Measurements from ENCODE around the gene NRXN3. TPM values are rescaled to one million over a fixed set of nuclear protein-coding genes. Genes with fewer than 3 reads are reported as not detected.

The NRXN3 gene
- polyA plus RNA-seq, 1 donor from 2014 or later: 110 TPM

DNA sequence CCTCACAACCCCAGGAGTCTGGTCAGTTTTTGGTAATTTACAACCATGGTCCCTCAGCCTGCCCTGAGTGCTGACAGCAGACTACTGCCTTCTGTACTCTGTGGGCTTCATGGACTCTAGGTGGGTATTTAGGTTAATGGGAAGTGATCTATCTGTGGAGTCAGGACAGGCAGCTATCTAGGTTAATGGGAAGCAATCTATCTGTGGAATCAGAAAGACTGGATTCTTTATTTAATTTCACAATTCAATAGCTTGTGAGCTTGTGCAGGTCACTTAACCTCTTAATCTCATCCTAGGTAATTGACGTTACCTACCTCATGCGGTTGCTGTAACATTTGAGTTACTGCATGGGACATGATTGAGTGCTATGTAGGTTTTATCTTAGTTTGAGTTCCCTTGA is 777.5 kb downstream of the NRXN3 start:
- H3F3A ChIP-seq (ENCODE audit: insufficient read depth, low read length, poor library complexity, severe bottlenecking): no peaks in the 10 kb centered on the region
- H3K27me3 ChIP-seq (ENCODE audit: insufficient read depth, low read depth, low read length): no peaks in the 10 kb centered on the region
- H4K20me1 ChIP-seq (ENCODE audit: insufficient read depth): no peaks in the 10 kb centered on the region
- no peak overlapping the region for H3K9ac ChIP-seq (ENCODE audit: low read length)
- H3K36me3 ChIP-seq (ENCODE audit: insufficient read depth, low read length): peaks cover 7% of the 10 kb centered on the region
- no peak overlapping the region for H3K4me3 ChIP-seq (ENCODE audit: low read length)
- no peak overlapping the region for H3K4me2 ChIP-seq (ENCODE audit: low read length)
- TF ChIP-seq EP300 (conservative IDR thresholded peaks at IDR 0.05; ENCODE audit: poor library complexity, severe bottlenecking): no peak
- TF ChIP-seq, protein P1, sequence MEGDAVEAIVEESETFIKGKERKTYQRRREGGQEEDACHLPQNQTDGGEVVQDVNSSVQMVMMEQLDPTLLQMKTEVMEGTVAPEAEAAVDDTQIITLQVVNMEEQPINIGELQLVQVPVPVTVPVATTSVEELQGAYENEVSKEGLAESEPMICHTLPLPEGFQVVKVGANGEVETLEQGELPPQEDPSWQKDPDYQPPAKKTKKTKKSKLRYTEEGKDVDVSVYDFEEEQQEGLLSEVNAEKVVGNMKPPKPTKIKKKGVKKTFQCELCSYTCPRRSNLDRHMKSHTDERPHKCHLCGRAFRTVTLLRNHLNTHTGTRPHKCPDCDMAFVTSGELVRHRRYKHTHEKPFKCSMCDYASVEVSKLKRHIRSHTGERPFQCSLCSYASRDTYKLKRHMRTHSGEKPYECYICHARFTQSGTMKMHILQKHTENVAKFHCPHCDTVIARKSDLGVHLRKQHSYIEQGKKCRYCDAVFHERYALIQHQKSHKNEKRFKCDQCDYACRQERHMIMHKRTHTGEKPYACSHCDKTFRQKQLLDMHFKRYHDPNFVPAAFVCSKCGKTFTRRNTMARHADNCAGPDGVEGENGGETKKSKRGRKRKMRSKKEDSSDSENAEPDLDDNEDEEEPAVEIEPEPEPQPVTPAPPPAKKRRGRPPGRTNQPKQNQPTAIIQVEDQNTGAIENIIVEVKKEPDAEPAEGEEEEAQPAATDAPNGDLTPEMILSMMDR (IDR thresholded peaks at IDR 0.05; ENCODE audit: poor library complexity, severe bottlenecking): no peak
- TF ChIP-seq MXI1 (conservative IDR thresholded peaks at IDR 0.05; ENCODE audit: poor library complexity, severe bottlenecking): no peak
- TF ChIP-seq TAF1 (IDR thresholded peaks at IDR 0.05; ENCODE audit: low read depth): no peak
- no peak for TF ChIP-seq RAD21 (conservative IDR thresholded peaks at IDR 0.05)
- no peak for TF ChIP-seq EZH2 (IDR thresholded peaks at IDR 0.05; ENCODE audit: borderline replicate concordance, insufficient read depth, low read length, poor library complexity, severe bottlenecking)
- no peak for TF ChIP-seq SMC3 (conservative IDR thresholded peaks at IDR 0.05; ENCODE audit: poor library complexity)
- TF ChIP-seq, protein P2, sequence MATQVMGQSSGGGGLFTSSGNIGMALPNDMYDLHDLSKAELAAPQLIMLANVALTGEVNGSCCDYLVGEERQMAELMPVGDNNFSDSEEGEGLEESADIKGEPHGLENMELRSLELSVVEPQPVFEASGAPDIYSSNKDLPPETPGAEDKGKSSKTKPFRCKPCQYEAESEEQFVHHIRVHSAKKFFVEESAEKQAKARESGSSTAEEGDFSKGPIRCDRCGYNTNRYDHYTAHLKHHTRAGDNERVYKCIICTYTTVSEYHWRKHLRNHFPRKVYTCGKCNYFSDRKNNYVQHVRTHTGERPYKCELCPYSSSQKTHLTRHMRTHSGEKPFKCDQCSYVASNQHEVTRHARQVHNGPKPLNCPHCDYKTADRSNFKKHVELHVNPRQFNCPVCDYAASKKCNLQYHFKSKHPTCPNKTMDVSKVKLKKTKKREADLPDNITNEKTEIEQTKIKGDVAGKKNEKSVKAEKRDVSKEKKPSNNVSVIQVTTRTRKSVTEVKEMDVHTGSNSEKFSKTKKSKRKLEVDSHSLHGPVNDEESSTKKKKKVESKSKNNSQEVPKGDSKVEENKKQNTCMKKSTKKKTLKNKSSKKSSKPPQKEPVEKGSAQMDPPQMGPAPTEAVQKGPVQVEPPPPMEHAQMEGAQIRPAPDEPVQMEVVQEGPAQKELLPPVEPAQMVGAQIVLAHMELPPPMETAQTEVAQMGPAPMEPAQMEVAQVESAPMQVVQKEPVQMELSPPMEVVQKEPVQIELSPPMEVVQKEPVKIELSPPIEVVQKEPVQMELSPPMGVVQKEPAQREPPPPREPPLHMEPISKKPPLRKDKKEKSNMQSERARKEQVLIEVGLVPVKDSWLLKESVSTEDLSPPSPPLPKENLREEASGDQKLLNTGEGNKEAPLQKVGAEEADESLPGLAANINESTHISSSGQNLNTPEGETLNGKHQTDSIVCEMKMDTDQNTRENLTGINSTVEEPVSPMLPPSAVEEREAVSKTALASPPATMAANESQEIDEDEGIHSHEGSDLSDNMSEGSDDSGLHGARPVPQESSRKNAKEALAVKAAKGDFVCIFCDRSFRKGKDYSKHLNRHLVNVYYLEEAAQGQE (IDR thresholded peaks at IDR 0.05; ENCODE audit: borderline replicate concordance): no peak
- TF ChIP-seq POLR2AphosphoS5 (IDR thresholded peaks at IDR 0.05): no peak
- H3K9me2 ChIP-seq (ENCODE audit: insufficient read depth, low read length): no peaks in the 10 kb centered on the region
- H3K79me2 ChIP-seq (replicated peaks; ENCODE audit: insufficient read depth, low read length): no peaks in the 10 kb centered on the region
- no peaks in the 10 kb centered on the region for H3K9me3 ChIP-seq (ENCODE audit: low read length)
- H3K27ac ChIP-seq (ENCODE audit: low read length): no peak overlapping the region
- H2AFZ ChIP-seq (ENCODE audit: low read depth, low read length): no peak overlapping the region

DNA sequence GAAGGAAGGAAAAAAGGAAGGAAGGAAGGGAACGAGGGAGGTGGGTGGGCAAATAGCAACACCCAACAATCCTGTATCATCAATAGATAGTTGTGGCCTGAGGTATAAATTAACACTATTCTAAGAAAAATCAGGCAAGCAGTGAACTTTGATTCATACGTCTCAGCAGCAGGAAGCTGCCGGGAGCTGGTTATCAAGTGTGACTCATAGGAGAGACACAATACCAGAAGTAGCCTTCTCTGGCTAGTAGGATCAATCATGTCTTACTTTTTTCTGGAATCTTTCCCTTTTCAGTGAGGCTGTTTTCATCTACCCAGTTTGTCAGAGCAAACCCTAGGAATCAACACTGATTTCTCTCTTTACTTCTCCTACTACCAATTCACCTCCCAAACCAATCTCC is 780.5 kb downstream of the NRXN3 start:
- H3K9me2 ChIP-seq (ENCODE audit: insufficient read depth, low read length): no peaks in the 10 kb centered on the region
- H4K20me1 ChIP-seq (ENCODE audit: insufficient read depth): no peaks in the 10 kb centered on the region
- H3K27me3 ChIP-seq (ENCODE audit: insufficient read depth, low read depth, low read length): no peaks in the 10 kb centered on the region
- H3K4me2 ChIP-seq (ENCODE audit: low read length): no peak overlapping the region
- no peak overlapping the region for H2AFZ ChIP-seq (ENCODE audit: low read depth, low read length)
- H3K79me2 ChIP-seq (replicated peaks; ENCODE audit: insufficient read depth, low read length): no peaks in the 10 kb centered on the region
- no peaks in the 10 kb centered on the region for H3K9me3 ChIP-seq (ENCODE audit: low read length)
- H3K4me3 ChIP-seq (ENCODE audit: low read length): no peak overlapping the region
- H3F3A ChIP-seq (ENCODE audit: insufficient read depth, low read length, poor library complexity, severe bottlenecking): no peaks in the 10 kb centered on the region
- TF ChIP-seq TAF1 (IDR thresholded peaks at IDR 0.05; ENCODE audit: low read depth): no peak
- TF ChIP-seq MXI1 (conservative IDR thresholded peaks at IDR 0.05; ENCODE audit: poor library complexity, severe bottlenecking): no peak
- TF ChIP-seq, protein P2 (IDR thresholded peaks at IDR 0.05; ENCODE audit: borderline replicate concordance): no peak
- TF ChIP-seq SMC3 (conservative IDR thresholded peaks at IDR 0.05; ENCODE audit: poor library complexity): no peak
- no peak for TF ChIP-seq RAD21 (conservative IDR thresholded peaks at IDR 0.05)
- TF ChIP-seq, protein P1 (IDR thresholded peaks at IDR 0.05; ENCODE audit: poor library complexity, severe bottlenecking): no peak
- TF ChIP-seq POLR2AphosphoS5 (IDR thresholded peaks at IDR 0.05): no peak
- no peak for TF ChIP-seq EP300 (conservative IDR thresholded peaks at IDR 0.05; ENCODE audit: poor library complexity, severe bottlenecking)
- no peak for TF ChIP-seq EZH2 (IDR thresholded peaks at IDR 0.05; ENCODE audit: borderline replicate concordance, insufficient read depth, low read length, poor library complexity, severe bottlenecking)
- H3K9ac ChIP-seq (ENCODE audit: low read length): no peak overlapping the region
- peaks cover 6% of the 10 kb centered on the region for H3K36me3 ChIP-seq (ENCODE audit: insufficient read depth, low read length)
- no peak overlapping the region for H3K27ac ChIP-seq (ENCODE audit: low read length)
